Measurements from ENCODE around the gene ZNF804B. TPM values are rescaled to one million over a fixed set of nuclear protein-coding genes. Genes with fewer than 3 reads are reported as not detected.

Gene ZNF804B
- not detected in 2 replicates for total RNA-seq

DNA sequence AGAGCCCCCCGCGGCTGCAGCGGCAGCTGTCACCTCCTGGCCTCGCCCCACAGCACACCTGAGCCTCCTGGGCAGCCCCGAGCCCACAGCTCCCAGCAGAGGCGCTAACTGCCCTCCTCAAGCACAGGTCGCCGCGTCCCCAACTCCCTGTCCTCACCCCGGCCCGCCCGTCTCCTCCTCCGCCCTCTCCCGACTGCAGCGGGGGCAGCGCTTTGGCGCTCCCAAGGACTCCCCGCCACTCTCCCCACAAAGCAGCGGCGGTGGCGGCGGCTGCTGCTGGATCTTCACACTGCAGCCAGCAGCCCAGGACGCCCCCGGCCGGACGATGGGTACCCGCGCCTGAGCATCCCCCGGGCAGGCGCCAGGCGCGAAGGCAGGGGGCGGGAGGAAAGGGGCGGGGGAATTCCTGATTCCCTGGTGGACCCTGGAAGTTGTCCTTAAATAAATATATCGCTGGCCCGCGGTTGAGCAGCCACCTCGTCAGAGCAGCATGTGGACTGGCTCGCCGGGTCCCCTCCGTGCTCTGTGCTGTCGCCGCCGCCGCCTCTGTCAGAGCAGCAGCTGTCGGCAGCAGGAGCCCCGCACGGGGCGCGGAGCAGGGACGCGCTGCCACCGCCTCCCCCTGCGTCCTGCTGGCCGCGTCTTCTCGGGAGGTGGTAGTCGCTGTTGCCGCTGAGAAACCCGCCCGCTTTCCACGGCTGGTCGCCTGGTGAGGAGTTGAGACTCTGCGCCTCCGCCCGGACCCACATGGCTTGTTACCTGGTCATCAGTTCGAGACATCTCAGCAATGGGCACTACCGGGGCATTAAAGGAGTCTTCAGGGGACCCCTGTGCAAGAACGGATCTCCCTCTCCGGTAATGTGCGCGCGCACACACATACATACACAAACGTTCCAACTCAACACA lies at the start of gene ZNF804B:
TSS of gene ZNF804B (plus strand) at position 471 of the 906 bp plus-strand sequence. CDS start at position 748, 277 bp downstream.
- Mint-ChIP-seq H3K27me3 (ENCODE audit: low read depth) (peaks cover 36% of the 10 kb centered on the region), H3K36me3 (ENCODE audit: low read depth) (no peaks in the 10 kb centered on the region), H3K4me1 (ENCODE audit: low read depth) (peaks cover 3% of the 10 kb centered on the region), H3K4me3 (ENCODE audit: low read depth) (no peak within 1 kb of the TSS), H3K9me3 (no peaks in the 10 kb centered on the region), H3K27ac (no peak within 1 kb of the TSS)
- intact Hi-C loops (cut with micrococcal nuclease) = no loop called here
- no peak for DNase-seq (ENCODE audit: low spot score)

DNA sequence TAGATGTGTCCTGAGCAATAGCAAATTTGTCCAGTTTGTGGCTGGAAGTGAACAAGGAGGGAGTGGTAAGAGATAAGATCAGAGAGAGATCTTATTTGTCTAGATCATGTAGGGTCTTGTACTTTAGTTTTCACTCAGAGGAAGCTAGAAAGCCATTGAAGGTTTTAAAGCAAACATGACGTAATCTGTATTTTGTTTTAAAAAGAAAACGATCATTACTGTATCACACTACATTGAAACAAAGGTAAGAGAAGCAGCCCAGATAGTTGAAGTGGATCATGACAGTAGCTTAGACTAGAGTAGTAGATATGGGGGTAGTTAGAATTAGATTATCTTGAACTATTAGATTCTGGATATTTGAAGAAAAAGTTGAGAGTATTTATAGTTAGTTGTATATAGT lies 23.6 kb upstream of the ZNF804B start:
- Mint-ChIP-seq H3K4me1 (ENCODE audit: low read depth) (no peaks in the 10 kb centered on the region), H3K27ac (no peak overlapping the region), H3K27me3 (ENCODE audit: low read depth) (no peaks in the 10 kb centered on the region), H3K4me3 (ENCODE audit: low read depth) (no peak overlapping the region), H3K36me3 (ENCODE audit: low read depth) (no peaks in the 10 kb centered on the region), H3K9me3 (no peaks in the 10 kb centered on the region)
- DNase-seq (ENCODE audit: low spot score) = no peak
- intact Hi-C loops (cut with micrococcal nuclease) = no loop called here

DNA sequence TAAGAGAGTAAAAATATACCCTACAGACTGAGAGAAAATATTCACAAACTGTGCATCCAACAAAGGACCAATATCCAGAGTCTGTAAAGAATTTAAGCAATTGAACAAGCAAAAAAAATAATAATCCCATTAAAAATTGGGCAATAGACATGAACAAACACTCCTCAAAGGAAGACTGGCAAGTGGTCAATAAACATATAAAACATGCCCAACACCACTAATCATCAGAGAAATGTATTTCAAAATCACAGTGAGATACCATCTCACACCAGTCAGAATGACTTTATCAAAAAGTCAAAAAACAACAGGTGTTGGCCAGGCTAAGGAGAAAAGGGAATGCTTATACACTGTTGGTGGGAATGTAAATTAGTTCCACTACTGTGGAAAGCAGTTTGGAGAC lies 21.9 kb upstream of the ZNF804B start:
- Mint-ChIP-seq H3K9me3 (no peaks in the 10 kb centered on the region), H3K4me3 (ENCODE audit: low read depth) (no peak overlapping the region)

DNA sequence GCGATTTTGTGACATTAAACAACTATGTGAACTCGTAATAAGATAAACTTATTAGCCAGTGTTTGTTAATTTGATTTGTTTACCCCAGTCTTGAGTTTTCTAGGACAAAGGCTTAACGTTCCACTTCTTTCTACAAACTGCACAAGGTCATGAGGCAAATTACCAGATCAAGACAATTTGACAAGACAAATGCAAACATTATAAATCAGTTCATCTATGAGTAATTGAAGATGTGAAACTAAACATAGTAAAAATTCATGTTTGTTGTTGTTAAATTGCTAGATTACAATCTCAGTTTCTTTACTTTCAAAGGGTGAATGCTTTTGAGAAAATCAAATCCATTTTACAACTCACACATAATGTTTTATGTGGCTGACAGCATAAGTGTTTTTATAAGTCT lies 13.4 kb upstream of the ZNF804B start:
- DNase-seq (ENCODE audit: low spot score) = no peak
- Mint-ChIP-seq H3K36me3 (ENCODE audit: low read depth) (no peaks in the 10 kb centered on the region), H3K27me3 (ENCODE audit: low read depth) (no peaks in the 10 kb centered on the region), H3K27ac (no peak overlapping the region), H3K4me3 (ENCODE audit: low read depth) (no peak overlapping the region), H3K4me1 (ENCODE audit: low read depth) (no peaks in the 10 kb centered on the region), H3K9me3 (no peaks in the 10 kb centered on the region)
- intact Hi-C loops (cut with micrococcal nuclease) = no loop called here

More for the DNA sequence above, 21.9 kb upstream of the ZNF804B start:
- no peak for DNase-seq (ENCODE audit: low spot score)
- intact Hi-C loops (cut with micrococcal nuclease) = no loop called here
- H3K36me3 Mint-ChIP-seq (ENCODE audit: low read depth) = no peaks in the 10 kb centered on the region
- H3K27ac Mint-ChIP-seq = no peak overlapping the region
- no peaks in the 10 kb centered on the region for H3K27me3 Mint-ChIP-seq (ENCODE audit: low read depth)
- no peaks in the 10 kb centered on the region for H3K4me1 Mint-ChIP-seq (ENCODE audit: low read depth)

DNA sequence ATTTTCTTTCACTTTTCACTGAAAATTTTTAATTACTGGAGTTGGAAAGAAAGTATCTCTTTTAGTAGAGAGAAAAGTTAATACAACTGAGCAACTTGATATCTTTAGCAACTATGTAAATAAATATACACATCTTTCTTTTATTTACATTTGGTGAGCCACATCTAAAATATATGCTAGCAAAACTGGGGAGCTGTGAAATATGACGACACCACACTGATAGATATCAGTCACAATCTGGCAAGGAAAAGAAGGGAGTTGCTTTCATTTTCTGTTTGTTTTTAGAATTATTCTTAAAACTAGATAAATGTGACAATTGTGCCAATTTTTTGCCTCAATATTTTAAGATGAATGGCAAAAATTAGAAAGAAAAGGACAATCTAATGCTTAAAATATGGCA lies 2.7 kb upstream of the ZNF804B start:
- Mint-ChIP-seq H3K4me1 (ENCODE audit: low read depth) (peaks cover 3% of the 10 kb centered on the region), H3K27me3 (ENCODE audit: low read depth) (peaks cover 32% of the 10 kb centered on the region), H3K4me3 (ENCODE audit: low read depth) (no peak overlapping the region), H3K9me3 (no peaks in the 10 kb centered on the region), H3K36me3 (ENCODE audit: low read depth) (no peaks in the 10 kb centered on the region), H3K27ac (no peak overlapping the region)
- DNase-seq (ENCODE audit: low spot score) = no peak
- intact Hi-C loops (cut with micrococcal nuclease) = no loop called here

DNA sequence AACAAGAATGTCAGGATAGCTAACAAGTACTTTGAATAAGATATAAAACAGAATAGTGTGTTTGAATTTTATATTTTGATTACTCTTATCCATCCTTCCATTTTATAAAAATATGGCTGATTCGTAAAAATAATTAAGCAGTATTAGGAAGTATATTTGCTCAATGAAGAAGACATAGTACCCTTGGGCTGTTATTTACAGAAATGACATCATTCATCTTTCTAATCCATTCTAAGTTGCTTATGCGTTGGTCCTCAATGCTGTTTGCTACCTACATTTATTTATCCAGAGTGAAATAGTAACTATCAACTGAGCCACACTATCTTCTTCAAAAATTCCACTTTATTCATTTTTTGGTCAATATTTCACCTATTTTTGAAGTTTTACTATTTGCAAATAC lies 2.1 kb upstream of the ZNF804B start:
- Mint-ChIP-seq H3K27ac (no peak overlapping the region), H3K4me3 (ENCODE audit: low read depth) (no peak overlapping the region), H3K27me3 (ENCODE audit: low read depth) (peaks cover 37% of the 10 kb centered on the region), H3K4me1 (ENCODE audit: low read depth) (peaks cover 3% of the 10 kb centered on the region), H3K9me3 (no peaks in the 10 kb centered on the region), H3K36me3 (ENCODE audit: low read depth) (no peaks in the 10 kb centered on the region)
- intact Hi-C loops (cut with micrococcal nuclease) = no loop called here
- no peak for DNase-seq (ENCODE audit: low spot score)

DNA sequence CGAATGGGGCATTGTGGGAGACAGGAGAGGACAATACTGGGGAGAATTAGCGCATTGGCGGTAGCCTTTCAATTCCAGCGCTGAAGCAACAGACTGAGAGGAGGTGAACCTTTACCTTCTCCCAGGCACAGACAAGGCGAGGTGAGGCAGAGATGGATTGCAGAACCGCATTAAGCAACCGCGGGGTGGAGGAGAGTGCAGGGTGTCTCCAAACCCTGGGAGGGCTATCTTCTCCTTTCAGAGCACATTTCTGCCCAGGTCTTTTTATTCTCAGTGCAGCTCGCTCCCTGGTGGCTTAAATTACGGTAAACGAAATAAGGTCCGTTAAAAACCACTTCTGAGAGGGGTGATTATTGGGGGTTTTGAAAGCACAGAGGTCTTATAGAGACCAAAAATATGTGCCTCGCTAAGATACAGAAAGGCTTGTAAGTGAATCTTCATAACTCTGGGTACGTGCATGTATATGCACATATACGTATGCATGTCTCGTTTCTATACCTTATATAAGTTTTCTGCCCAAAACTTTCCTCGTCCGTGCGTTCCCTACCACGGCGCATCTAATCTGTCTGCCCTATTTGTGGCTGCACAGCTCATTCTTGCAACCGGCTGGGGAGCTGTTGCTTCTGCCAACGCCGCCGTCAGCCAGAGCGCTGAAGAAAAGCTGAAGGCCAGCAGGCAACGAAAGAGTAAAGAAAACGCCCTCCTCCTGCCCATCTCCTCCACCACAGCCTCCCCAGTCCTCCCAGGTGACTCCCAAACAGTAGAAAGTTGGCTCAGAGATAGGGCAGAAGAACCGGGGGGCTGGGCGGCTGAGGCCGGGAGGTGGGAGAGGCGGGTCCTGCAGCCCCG lies 895 bp upstream of the ZNF804B start:
- Mint-ChIP-seq H3K27ac (no peak overlapping the region), H3K27me3 (ENCODE audit: low read depth) (peaks cover 38% of the 10 kb centered on the region), H3K36me3 (ENCODE audit: low read depth) (no peaks in the 10 kb centered on the region), H3K9me3 (no peaks in the 10 kb centered on the region), H3K4me3 (ENCODE audit: low read depth) (no peak overlapping the region), H3K4me1 (ENCODE audit: low read depth) (peaks cover 3% of the 10 kb centered on the region)
- no peak for DNase-seq (ENCODE audit: low spot score)
- intact Hi-C loops (cut with micrococcal nuclease) = no loop called here

DNA sequence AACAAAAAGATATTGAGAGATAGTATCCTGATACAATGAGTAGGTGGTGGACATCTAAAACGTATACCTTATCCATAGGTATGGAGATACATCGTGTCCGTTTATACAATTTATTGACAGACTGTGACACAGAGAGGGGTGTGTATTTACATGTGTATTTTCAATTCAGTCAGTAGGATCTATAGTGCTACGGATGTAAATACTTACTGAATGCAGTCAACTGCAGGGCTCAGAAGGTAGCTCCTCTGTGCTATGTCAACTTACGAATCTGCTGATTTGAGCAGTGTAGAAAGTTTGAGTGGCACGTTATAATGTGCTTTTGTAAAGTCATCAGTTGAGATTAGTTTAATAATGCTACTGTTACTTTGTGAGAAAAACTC lies 626 bp downstream of the ZNF804B start:
- Mint-ChIP-seq H3K36me3 (ENCODE audit: low read depth) (no peaks in the 10 kb centered on the region), H3K4me1 (ENCODE audit: low read depth) (peaks cover 3% of the 10 kb centered on the region), H3K27ac (no peak overlapping the region), H3K27me3 (ENCODE audit: low read depth) (peaks cover 35% of the 10 kb centered on the region), H3K9me3 (no peaks in the 10 kb centered on the region), H3K4me3 (ENCODE audit: low read depth) (no peak overlapping the region)
- intact Hi-C loops (cut with micrococcal nuclease) = no loop called here
- no peak for DNase-seq (ENCODE audit: low spot score)

DNA sequence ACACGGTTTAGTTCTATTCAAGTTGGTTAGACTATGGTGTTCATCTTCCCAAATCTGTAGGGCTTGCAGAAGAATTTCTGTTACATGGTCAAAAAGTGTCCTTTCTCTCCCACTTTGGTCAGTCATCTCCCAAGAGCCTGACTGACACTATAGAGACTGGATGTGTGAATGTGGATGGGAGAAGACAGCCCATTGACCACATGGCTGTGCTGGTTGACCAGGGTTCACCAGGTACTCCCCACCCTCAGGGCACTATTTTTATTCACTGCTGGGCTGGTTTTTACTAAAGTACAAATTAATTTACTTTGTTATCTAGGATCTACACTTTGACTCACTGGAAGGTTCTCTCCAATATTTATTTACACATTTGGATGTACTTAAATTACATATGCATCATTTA lies 2.3 kb downstream of the ZNF804B start:
- no peak for DNase-seq (ENCODE audit: low spot score)
- H3K27me3 Mint-ChIP-seq (ENCODE audit: low read depth) = peaks cover 34% of the 10 kb centered on the region
- intact Hi-C loops (cut with micrococcal nuclease) = no loop called here
- peaks cover 3% of the 10 kb centered on the region for H3K4me1 Mint-ChIP-seq (ENCODE audit: low read depth)
- no peaks in the 10 kb centered on the region for H3K9me3 Mint-ChIP-seq
- H3K27ac Mint-ChIP-seq = no peak overlapping the region
- no peaks in the 10 kb centered on the region for H3K36me3 Mint-ChIP-seq (ENCODE audit: low read depth)
- H3K4me3 Mint-ChIP-seq (ENCODE audit: low read depth) = no peak overlapping the region

DNA sequence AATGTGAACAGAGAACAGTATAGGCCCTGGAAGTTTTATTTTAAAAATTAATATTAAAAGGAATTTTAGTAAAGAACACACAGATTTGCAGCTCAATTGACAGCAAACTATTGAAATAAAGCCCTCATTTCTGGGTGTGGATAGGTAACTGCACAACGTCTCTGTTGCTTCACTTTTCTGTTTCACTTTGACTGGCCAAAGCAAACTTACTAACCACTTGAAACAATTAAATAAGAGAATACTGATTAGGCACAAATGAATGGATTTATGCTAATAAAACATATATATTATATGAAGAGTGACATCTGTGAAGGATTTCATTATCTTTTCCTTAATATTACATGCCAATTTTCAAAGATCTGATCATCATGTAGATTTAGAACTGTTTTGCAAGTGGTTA lies 11.9 kb downstream of the ZNF804B start:
- H3K36me3 Mint-ChIP-seq (ENCODE audit: low read depth) = no peaks in the 10 kb centered on the region
- no peaks in the 10 kb centered on the region for H3K4me1 Mint-ChIP-seq (ENCODE audit: low read depth)
- intact Hi-C loops (cut with micrococcal nuclease) = no loop called here
- H3K9me3 Mint-ChIP-seq = no peaks in the 10 kb centered on the region
- no peak overlapping the region for H3K4me3 Mint-ChIP-seq (ENCODE audit: low read depth)
- H3K27ac Mint-ChIP-seq = no peak overlapping the region
- H3K27me3 Mint-ChIP-seq (ENCODE audit: low read depth) = peaks cover 3% of the 10 kb centered on the region
- DNase-seq (ENCODE audit: low spot score) = no peak

DNA sequence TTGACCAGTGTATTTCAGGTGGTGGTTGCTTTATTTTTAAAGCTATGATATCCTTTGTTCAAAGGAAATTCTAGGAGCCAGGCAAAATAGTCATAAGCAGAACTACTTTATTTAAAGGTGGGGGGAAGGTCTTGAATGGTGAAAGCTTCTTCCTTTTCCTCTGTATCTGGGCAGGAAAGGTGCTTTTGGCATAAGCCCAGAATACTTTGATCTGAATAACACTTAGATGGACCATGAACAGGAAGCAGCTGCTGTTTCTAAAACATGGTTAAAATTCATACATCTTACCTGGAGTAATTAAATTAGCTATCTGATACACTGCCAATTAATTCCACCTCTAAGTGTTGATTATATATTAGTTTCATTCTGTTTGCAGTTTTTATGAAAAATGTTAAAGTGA lies 13.3 kb downstream of the ZNF804B start:
- DNase-seq (ENCODE audit: low spot score) = no peak
- intact Hi-C loops (cut with micrococcal nuclease) = no loop called here
- no peak overlapping the region for H3K27ac Mint-ChIP-seq
- H3K27me3 Mint-ChIP-seq (ENCODE audit: low read depth) = no peaks in the 10 kb centered on the region
- H3K9me3 Mint-ChIP-seq = no peaks in the 10 kb centered on the region
- H3K4me3 Mint-ChIP-seq (ENCODE audit: low read depth) = no peak overlapping the region
- no peaks in the 10 kb centered on the region for H3K4me1 Mint-ChIP-seq (ENCODE audit: low read depth)
- no peaks in the 10 kb centered on the region for H3K36me3 Mint-ChIP-seq (ENCODE audit: low read depth)

DNA sequence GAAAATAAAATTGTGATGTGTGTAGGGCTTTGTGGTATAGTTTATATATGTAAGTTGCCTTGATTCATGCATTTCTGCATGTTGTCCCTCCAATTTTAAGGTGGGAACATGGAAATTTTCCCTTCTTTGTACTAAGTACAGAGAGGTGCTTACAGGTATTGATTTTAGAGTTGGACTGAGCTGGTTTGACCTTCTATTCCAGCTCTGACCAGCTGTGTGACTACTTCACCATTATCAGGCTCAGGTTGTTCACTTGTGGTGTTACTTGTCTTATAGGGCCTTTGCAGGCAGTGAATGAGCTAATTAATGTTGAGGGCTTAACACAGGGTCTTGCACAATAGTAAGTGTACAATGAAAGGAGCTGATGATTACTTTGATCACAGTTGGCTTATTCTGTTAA lies 16.3 kb downstream of the ZNF804B start:
- Mint-ChIP-seq H3K36me3 (ENCODE audit: low read depth) (no peaks in the 10 kb centered on the region), H3K4me3 (ENCODE audit: low read depth) (no peak overlapping the region), H3K27me3 (ENCODE audit: low read depth) (no peaks in the 10 kb centered on the region), H3K27ac (no peak overlapping the region), H3K4me1 (ENCODE audit: low read depth) (no peaks in the 10 kb centered on the region), H3K9me3 (no peaks in the 10 kb centered on the region)
- DNase-seq (ENCODE audit: low spot score) = no peak
- intact Hi-C loops (cut with micrococcal nuclease) = no loop called here

DNA sequence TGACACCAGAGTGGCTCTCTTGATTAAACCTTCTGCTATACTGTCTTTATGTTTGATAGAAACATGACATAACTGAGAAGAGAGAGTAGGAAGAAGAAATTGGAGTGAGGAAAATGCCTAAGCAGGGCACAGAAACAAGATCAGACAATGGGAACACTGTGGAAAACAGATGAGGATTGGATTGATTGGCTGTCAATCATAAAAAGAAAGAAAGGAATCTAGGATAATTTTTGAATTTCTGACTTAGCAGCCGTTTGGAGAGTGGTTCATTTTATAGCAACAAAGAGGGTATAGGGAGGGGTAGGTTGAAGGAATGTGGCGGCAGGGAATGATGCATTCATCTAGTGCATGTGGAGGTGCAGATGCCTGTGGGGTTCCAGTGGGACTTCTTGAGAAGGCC lies 28.3 kb downstream of the ZNF804B start:
- Mint-ChIP-seq H3K9me3 (no peaks in the 10 kb centered on the region), H3K27ac (no peak overlapping the region), H3K4me3 (ENCODE audit: low read depth) (no peak overlapping the region), H3K4me1 (ENCODE audit: low read depth) (no peaks in the 10 kb centered on the region), H3K27me3 (ENCODE audit: low read depth) (no peaks in the 10 kb centered on the region), H3K36me3 (ENCODE audit: low read depth) (no peaks in the 10 kb centered on the region)
- no peak for DNase-seq (ENCODE audit: low spot score)
- intact Hi-C loops (cut with micrococcal nuclease) = loop anchor here (5.0 kb wide), 1 partner anchor 835 kb away; no protein-coding TSS in a partner anchor

Data from activated T-helper 2 cell treated with anti-CD3 and anti-CD28 coated beads, Interferon-gamma antibody, Interleukin-2, Interleukin-4, amounts not matched to agents 10 μg/mL and 5 μg/mL and 100 μg/mL, durations not matched to agents 14 hours and 24 hours and 36 hours (primary cell).